Nucleus accumbens (tissue), 56 donors: ENCODE data around the gene ANO1.
"Not testable (repeated sequence)": the region's sequence is repeated elsewhere in the genome, so short reads cannot be mapped to it uniquely, and the experiment has no call there.

Experiments used
- DNase-seq, 56 donors: peaks; one replicate each; lab custom pipeline; 2025; lab: John Stamatoyannopoulos, UW

ANO1 gene

GRCh38 chr11:70203751-70204465 is 125.8 kb downstream of the ANO1 start:
- DNase-seq: peak in 32 of 56 donors; percentile 7 to 74 (median 37)

GRCh38 chr11:70204466-70204799 is 126.3 kb downstream of the ANO1 start:
- DNase-seq: no peak

GRCh38 chr11:70205049-70205725 is 127.1 kb downstream of the ANO1 start:
- DNase-seq: no peak

GRCh38 chr11:70205766-70206165 is 127.6 kb downstream of the ANO1 start:
- DNase-seq: no peak

- no peak for DNase-seq
Observed at GRCh38 chr11:70206226-70206981, 128.3 kb downstream of the ANO1 start.

GRCh38 chr11:70206982-70207376 is 128.9 kb downstream of the ANO1 start:
- no peak for DNase-seq

GRCh38 chr11:70207531-70208131 is 129.5 kb downstream of the ANO1 start:
- DNase-seq: no peak

- DNase-seq: no peak
Observed at GRCh38 chr11:70209391-70209912, 131.3 kb downstream of the ANO1 start.

GRCh38 chr11:70210051-70210501 is 132.0 kb downstream of the ANO1 start:
- DNase-seq: no peak

- DNase-seq: no peak
Observed at GRCh38 chr11:70210530-70210929, 132.4 kb downstream of the ANO1 start.

- no peak for DNase-seq
Observed at GRCh38 chr11:70212227-70212811, 134.2 kb downstream of the ANO1 start.

- DNase-seq: not testable (repeated sequence)
Observed at GRCh38 chr11:70217388-70217787, 139.3 kb downstream of the ANO1 start.

GRCh38 chr11:70218076-70218475 is 140.0 kb downstream of the ANO1 start:
- not testable (repeated sequence) for DNase-seq

- no peak for DNase-seq
Observed at GRCh38 chr11:70220136-70220535, 142.0 kb downstream of the ANO1 start.

GRCh38 chr11:70220920-70221319 is 142.8 kb downstream of the ANO1 start:
- no peak for DNase-seq

- DNase-seq: peak in 3 of 56 donors; percentile 12 to 14 (median 12)
Observed at GRCh38 chr11:70225681-70226177, 147.6 kb downstream of the ANO1 start.

GRCh38 chr11:70226183-70226582 is 148.1 kb downstream of the ANO1 start:
- DNase-seq: no peak

- no peak for DNase-seq
Observed at GRCh38 chr11:70226967-70227366, 148.8 kb downstream of the ANO1 start.

GRCh38 chr11:70229737-70230136 is 151.6 kb downstream of the ANO1 start:
- DNase-seq: no peak

GRCh38 chr11:70230151-70230839 is 152.2 kb downstream of the ANO1 start:
- no peak for DNase-seq
